HUES48 (cell line): Measurements from ENCODE around the gene ST6GALNAC3.

ENCODE experiments used
- H3K27ac ChIP-seq: one replicate; pipeline ENCODE4 v1.7.0; 2013; ENCODE audit warnings: low read depth, low read length, inconsistent platforms
- H3K27me3 ChIP-seq: 2 replicates; pipeline ENCODE4 v1.6.1; 2013; ENCODE audit warnings: mild to moderate bottlenecking, low read length; ENCODE audit not compliant: control insufficient read depth, insufficient read depth
- H3K36me3 ChIP-seq: 2 replicates; pipeline ENCODE4 v1.6.1; 2013; ENCODE audit warnings: low read length; ENCODE audit not compliant: control insufficient read depth, insufficient read depth
- H3K4me1 ChIP-seq: 2 replicates; pipeline ENCODE4 v1.6.1; 2013; ENCODE audit warnings: mild to moderate bottlenecking, low read length; ENCODE audit not compliant: control insufficient read depth, insufficient read depth
- H3K4me3 ChIP-seq: 2 replicates; pipeline ENCODE4 v1.5.1; 2013; ENCODE audit warnings: mild to moderate bottlenecking, low read depth, low read length
- H3K9ac ChIP-seq: 2 replicates; pipeline ENCODE4 v1.6.1; 2013; ENCODE audit warnings: mild to moderate bottlenecking, low read depth, low read length, moderate library complexity
- H3K9me3 ChIP-seq: 2 replicates; pipeline ENCODE4 v1.6.1; 2013; ENCODE audit warnings: low read length; ENCODE audit not compliant: control insufficient read depth, insufficient read depth

ST6GALNAC3 gene

DNA sequence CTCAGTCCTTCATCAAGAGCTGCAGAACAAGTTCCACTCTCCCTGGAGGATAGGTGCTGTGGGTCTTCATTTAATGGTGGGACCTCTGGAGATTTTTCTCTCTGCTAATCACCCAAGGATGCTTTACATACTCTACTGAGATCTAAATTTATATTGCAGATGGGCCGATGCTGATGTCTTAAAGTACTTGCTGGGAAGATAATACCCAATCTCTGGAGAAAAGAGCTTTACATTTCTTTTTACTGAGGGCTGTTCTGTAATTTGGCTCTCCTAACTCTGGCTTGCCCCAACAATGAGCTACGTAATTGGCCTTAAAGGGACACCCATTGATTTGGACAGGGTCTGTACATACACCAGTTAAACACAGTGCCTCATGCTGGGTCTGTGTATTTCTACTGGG lies 86.9 kb downstream of the ST6GALNAC3 start:
- H3K9me3 ChIP-seq: no peaks in the 10 kb centered on the region
- H3K4me1 ChIP-seq: no peaks in the 10 kb centered on the region
- H3K9ac ChIP-seq: no peak overlapping the region
- H3K4me3 ChIP-seq: no peak overlapping the region
- H3K27ac ChIP-seq: no peak overlapping the region
- no peaks in the 10 kb centered on the region for H3K27me3 ChIP-seq
- no peaks in the 10 kb centered on the region for H3K36me3 ChIP-seq

DNA sequence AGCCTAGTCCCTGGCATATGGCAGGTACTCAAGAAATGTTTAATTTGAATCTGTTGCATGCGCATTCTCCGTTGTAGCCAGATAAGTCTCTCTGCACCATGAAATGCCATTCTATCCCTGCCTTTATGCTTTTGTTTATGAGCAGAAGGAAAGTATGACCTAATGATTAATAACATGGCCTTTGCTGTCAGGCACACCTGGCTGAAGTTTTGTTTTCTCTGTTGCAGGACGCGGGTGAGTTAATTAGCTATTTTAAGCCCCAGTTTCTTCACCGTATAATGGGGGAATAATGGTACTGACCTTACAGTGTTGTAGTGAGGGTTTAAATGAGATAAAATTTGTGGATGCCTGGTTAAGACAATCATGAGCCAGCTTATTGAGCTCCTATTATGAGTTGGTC lies 87.7 kb downstream of the ST6GALNAC3 start:
- Histone ChIP-seq H3K36me3 (no peaks in the 10 kb centered on the region), H3K27ac (no peak overlapping the region), H3K4me1 (no peaks in the 10 kb centered on the region), H3K9me3 (no peaks in the 10 kb centered on the region), H3K4me3 (no peak overlapping the region), H3K27me3 (no peaks in the 10 kb centered on the region), H3K9ac (no peak overlapping the region)

- no peaks in the 10 kb centered on the region for H3K9me3 ChIP-seq
- no peaks in the 10 kb centered on the region for H3K36me3 ChIP-seq
- no peak overlapping the region for H3K4me3 ChIP-seq
- no peak overlapping the region for H3K27ac ChIP-seq
- H3K27me3 ChIP-seq: no peaks in the 10 kb centered on the region
- H3K9ac ChIP-seq: no peak overlapping the region
- no peaks in the 10 kb centered on the region for H3K4me1 ChIP-seq
Observed at GRCh38 chr1:76164165-76164564, 89.6 kb downstream of the ST6GALNAC3 start.

DNA sequence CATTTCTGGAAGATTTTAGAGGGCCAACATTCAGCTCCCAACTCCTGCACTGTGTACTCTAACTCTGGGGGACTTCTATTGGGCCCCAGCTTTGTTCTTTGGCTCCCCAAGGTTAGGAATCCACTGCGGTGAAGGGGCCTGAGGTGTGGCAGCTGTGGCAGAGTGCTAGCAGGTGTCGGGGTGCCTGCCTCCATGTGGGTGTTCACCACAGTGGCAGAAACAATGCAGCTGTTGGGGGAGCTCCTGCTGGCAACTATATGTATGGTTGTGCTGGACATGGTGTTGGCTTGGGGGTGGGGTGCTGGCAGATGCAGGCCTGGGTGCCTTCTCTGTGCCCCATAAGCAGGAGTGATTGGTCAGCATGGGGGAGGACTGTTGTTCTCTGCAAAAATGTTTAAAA lies 95.5 kb downstream of the ST6GALNAC3 start:
- Histone ChIP-seq H3K27ac (no peak overlapping the region), H3K36me3 (no peaks in the 10 kb centered on the region), H3K4me1 (no peaks in the 10 kb centered on the region; the same call in 1 of the 2 replicates), H3K27me3 (no peaks in the 10 kb centered on the region), H3K9ac (no peak overlapping the region), H3K4me3 (no peak overlapping the region), H3K9me3 (no peaks in the 10 kb centered on the region)

- Histone ChIP-seq H3K36me3 (no peaks in the 10 kb centered on the region), H3K4me3 (no peak overlapping the region), H3K27ac (no peak overlapping the region), H3K27me3 (no peaks in the 10 kb centered on the region), H3K9me3 (no peaks in the 10 kb centered on the region), H3K9ac (no peak overlapping the region), H3K4me1 (no peaks in the 10 kb centered on the region; the same call in 1 of the 2 replicates)
Observed at GRCh38 chr1:76170513-76170912, 96.0 kb downstream of the ST6GALNAC3 start.

DNA sequence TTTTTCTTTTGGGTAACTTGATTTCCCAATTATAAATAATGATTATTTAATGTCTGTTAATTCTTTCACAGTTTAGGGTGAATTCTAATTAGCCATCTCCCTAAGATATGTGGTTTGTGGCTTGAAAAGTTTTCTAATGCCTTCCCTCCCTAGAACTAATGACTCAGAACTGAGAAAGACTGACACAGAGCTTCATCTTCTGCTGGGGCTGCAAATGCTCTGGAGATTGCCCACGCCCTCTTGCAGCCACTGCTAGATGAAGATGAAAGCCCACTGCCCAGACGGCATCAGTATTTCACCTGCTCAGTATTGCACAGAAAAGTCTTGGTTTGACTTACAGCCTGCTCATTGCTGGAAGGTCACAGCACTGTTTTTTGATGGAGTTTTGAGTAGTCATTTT lies 101.5 kb downstream of the ST6GALNAC3 start:
- Histone ChIP-seq H3K4me1 (no peaks in the 10 kb centered on the region), H3K27ac (no peak overlapping the region), H3K4me3 (no peak overlapping the region), H3K27me3 (no peaks in the 10 kb centered on the region), H3K9me3 (no peaks in the 10 kb centered on the region), H3K9ac (no peak overlapping the region), H3K36me3 (no peaks in the 10 kb centered on the region)

DNA sequence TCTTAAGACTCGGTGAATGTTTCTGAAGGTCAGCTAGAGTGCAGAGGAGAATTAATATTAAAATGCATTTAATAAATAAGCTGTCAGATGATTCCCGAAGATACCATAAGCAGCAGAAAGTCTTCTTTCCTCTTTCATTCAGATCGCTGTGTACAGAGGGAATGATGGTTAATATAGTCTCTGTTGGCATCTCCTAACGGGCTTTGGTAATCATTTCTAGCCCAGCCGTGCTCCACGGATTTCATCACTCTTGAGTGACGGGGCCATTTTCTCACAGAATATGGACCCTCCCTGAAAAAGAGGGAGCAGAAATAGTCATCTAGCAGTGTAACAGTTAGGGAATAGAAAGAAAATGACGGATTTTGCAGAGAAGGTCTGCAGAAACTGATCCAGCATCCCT lies 103.1 kb downstream of the ST6GALNAC3 start:
- H3K9me3 ChIP-seq: no peaks in the 10 kb centered on the region
- H3K36me3 ChIP-seq: no peaks in the 10 kb centered on the region
- H3K27ac ChIP-seq: no peak overlapping the region

DNA sequence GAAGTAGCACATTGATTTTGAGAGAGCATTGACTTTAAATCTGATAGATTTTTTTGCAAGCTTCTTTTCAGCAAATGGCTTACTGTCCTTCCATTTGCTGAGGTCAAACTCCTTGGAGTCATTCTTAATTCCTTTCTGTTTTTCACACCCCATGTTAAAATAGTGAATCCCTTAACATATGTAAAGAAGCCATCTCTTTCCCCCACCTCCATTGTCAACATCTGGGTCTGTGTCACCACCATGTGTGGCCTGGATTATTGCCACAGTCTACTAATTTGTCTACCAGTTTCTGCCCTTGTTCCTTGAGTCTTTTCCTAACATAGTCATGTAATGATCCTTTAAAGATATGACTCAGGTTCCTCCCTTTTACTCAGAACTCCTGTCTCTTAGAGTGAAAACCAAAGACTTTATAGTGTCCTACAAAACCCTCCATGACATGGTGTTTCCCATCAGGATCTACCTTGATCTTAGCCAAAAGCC lies 104.7 kb downstream of the ST6GALNAC3 start:
- H3K4me1 ChIP-seq: no peaks in the 10 kb centered on the region
- no peak overlapping the region for H3K9ac ChIP-seq
- H3K27ac ChIP-seq: no peak overlapping the region
- no peaks in the 10 kb centered on the region for H3K27me3 ChIP-seq
- H3K4me3 ChIP-seq: no peak overlapping the region
- no peaks in the 10 kb centered on the region for H3K9me3 ChIP-seq
- no peaks in the 10 kb centered on the region for H3K36me3 ChIP-seq

More for the DNA sequence above, 103.1 kb downstream of the ST6GALNAC3 start:
- no peaks in the 10 kb centered on the region for H3K27me3 ChIP-seq
- H3K9ac ChIP-seq: no peak overlapping the region
- H3K4me3 ChIP-seq: no peak overlapping the region
- H3K4me1 ChIP-seq: no peaks in the 10 kb centered on the region

DNA sequence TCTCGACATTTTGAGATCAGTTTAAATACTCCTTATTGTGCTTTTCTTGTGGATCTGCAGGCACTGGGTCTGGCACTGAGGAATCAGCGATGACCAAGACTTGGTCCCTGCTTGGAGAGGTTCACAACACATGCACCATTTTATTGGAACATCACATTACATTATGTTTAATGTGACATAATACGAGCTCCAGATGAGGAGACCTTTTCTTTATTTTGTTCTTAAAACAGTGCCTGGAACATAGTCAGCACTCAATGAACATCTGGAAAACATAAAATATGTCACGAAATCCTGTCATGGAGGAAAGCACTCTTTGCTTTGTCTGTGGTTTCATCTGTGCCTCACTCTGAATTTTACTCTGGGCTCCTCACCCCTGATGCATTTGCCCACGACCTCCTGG lies 110.7 kb downstream of the ST6GALNAC3 start:
- no peaks in the 10 kb centered on the region for H3K36me3 ChIP-seq
- H3K9me3 ChIP-seq: no peaks in the 10 kb centered on the region
- no peak overlapping the region for H3K9ac ChIP-seq
- H3K4me1 ChIP-seq: no peaks in the 10 kb centered on the region
- no peaks in the 10 kb centered on the region for H3K27me3 ChIP-seq
- H3K4me3 ChIP-seq: no peak overlapping the region
- no peak overlapping the region for H3K27ac ChIP-seq

DNA sequence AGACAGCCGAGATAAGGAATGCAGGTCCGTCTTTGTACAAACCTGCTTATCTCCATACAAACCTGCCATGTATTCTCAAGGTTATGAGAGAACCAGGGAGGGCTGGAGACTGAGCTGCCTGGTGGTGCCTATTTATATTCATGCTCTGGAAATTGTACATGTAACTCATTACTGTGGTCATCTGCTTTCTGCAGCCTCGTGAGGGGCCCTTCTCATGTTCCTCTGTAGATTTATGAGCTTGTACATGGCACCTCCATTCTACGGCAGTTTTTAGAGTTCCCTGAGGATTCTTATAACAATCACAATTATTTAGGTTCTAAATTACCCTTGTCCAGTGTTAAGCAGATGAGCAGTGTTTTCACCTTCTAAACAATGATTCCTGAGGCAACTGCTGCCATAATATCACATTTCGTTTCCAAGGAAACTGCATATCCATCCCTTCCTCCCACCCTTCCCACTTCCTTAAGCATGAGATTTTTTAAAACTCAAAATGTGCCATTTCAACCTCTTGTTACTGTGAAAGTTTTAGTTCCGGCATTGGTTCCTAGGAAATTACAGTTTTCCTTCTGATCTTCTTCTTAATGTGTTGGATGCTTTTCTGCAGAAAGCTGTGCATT lies 112.1 kb downstream of the ST6GALNAC3 start:
- Histone ChIP-seq H3K9me3 (no peaks in the 10 kb centered on the region), H3K27ac (no peak overlapping the region), H3K4me3 (no peak overlapping the region), H3K4me1 (no peaks in the 10 kb centered on the region), H3K9ac (no peak overlapping the region), H3K27me3 (no peaks in the 10 kb centered on the region), H3K36me3 (no peaks in the 10 kb centered on the region)

DNA sequence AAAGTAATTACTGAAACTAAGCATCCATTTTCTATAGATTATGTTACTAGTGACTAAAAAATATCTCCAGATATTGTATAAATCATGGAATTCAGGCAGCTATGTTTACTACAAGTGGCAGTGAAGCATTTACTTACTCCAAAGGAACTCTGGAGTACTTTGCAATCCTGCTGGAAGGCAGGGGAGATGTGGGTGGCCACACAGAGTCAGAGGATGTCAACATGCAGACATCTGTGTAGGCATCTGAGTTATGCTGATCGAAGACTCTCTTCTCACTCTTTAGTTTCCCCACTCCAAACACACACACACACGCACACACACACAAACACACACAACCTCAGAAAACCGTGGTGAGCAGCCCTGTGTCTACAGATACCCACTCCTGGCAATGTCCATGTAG lies 112.9 kb downstream of the ST6GALNAC3 start:
- Histone ChIP-seq H3K9ac (no peak overlapping the region), H3K4me1 (no peaks in the 10 kb centered on the region), H3K27me3 (no peaks in the 10 kb centered on the region), H3K9me3 (no peaks in the 10 kb centered on the region), H3K4me3 (no peak overlapping the region), H3K36me3 (no peaks in the 10 kb centered on the region), H3K27ac (no peak overlapping the region)
